Stomach (tissue), 9 donors: ENCODE results near the gene MYO9B. TPM values are rescaled to one million over a fixed set of nuclear protein-coding genes. Genes with fewer than 3 reads are reported as not detected.

Experiments used
- DNase-seq, 2 donors: peaks; one replicate each; pipeline versions ENCODE4 v3.0.0 to v3.0.0-alpha.2; 2013 to 2019
- H3K27ac ChIP-seq, 5 donors: fragments of 200-600 bp in 4 of 5; sonication (generic) in 4 of 5; one replicate each; pipeline ENCODE4 v1.5.1; 2013 to 2019; ENCODE audit warnings: mild to moderate bottlenecking in 1 of 5, moderate library complexity in 1 of 5
- H3K27me3 ChIP-seq, 3 donors: fragments of 200-600 bp; sonication (generic); one replicate each; pipeline ENCODE4 v1.5.1; 2017 to 2019; ENCODE audit warnings: mixed run types in 1 of 3
- H3K36me3 ChIP-seq, 4 donors: fragments of 200-600 bp; sonication (generic); 1 replicate in 3 of 4; 2 replicates in 1 of 4; pipeline ENCODE4 v1.5.1; 2016 to 2019
- H3K4me1 ChIP-seq, 4 donors: fragments of 200-600 bp; sonication (generic); one replicate each; pipeline ENCODE4 v1.5.1; 2016 to 2019
- H3K4me3 ChIP-seq, 4 donors: fragments of 200-600 bp; sonication (generic) in 3 of 4; one replicate each; pipeline ENCODE4 v1.5.1; 2016 to 2019; ENCODE audit warnings: mild to moderate bottlenecking in 1 of 4
- H3K9me3 ChIP-seq, 4 donors: fragments of 200-600 bp; sonication (generic); one replicate each; pipeline ENCODE4 v1.5.1; 2016 to 2019
- CTCF ChIP-seq, 7 experiments: fragments of 450-650 bp in 4 of 7; fragments of 200-600 bp in 3 of 7; sonication (generic) in 3 of 7; IDR thresholded peaks; one replicate each; pipeline ENCODE4 v1.5.1; 2016 to 2019; ENCODE audit warnings: antibody characterized with exemption in 7 of 7, control low read depth in 2 of 7, mild to moderate bottlenecking in 1 of 7
- EP300 ChIP-seq: sonication (generic); formaldehyde crosslinking; IDR thresholded peaks from one replicate; pipeline ENCODE4 v1.6.1; 2017; ENCODE audit warnings: antibody characterized with exemption
- POLR2A ChIP-seq, 4 donors: fragments of 450-650 bp; IDR thresholded peaks; one replicate each; pipeline ENCODE4 v1.6.1; 2016; ENCODE audit warnings: antibody characterized with exemption in 4 of 4, control low read depth in 2 of 4, mild to moderate bottlenecking in 1 of 4, moderate library complexity in 1 of 4
- POLR2AphosphoS5 ChIP-seq, 3 donors: sonication (generic); formaldehyde crosslinking; IDR thresholded peaks; one replicate each; pipeline ENCODE4 v1.6.1; 2016; ENCODE audit warnings: antibody characterized with exemption in 3 of 3
- WGBS, 5 donors: extraction: QIAGEN DNeasy Blood & Tissue Kit in 3 of 5; methylation state at CpG; one replicate each; pipeline versions ENCODE4 v1.1.5 to v1.1.7; 2013 to 2018; 5-methylcytosine and 5-hydroxymethylcytosine counted together
- intact Hi-C: fragments of 100-400 bp; cut with DNase I; formaldehyde crosslinking; loops from one replicate; pipeline ENCODE4 v1.15.1; 2023; ENCODE audit warnings: low total_unique reads
- polyA plus RNA-seq, 3 donors: library from polyadenylated mRNA; stranded (reverse); fragments of 200-250 nt; gene quantifications; one replicate each; pipeline ENCODE4 v1.2.3, GENCODE V29; 2013
- total RNA-seq, 5 donors: library from RNA; depleted of rRNA; stranded (reverse); fragments of >200 nt; gene quantifications; one replicate each; pipeline versions ENCODE4 v1.1.0 to v1.2.3, GENCODE V29; 2014 to 2016
- donor health status: healthy with polysubstance abuse.
- donor health status: Bipolar disorder and iron deficiency.
- donor health status: healthy.

Gene MYO9B
- total and polyA plus RNA-seq, 8 donors = 30.2 to 265 (median 62.5) TPM

- DNase-seq = peak; percentile 77 to 92
- Histone ChIP-seq H3K4me1 (peaks cover 38 to 65% (median 59%) of the 10 kb centered on the region in 4 donors), H3K36me3 (peaks cover 17 to 56% (median 54%) of the 10 kb centered on the region in 4 donors), H3K27ac (peak overlapping the region; percentile 75 to 86 (median 85)), H3K9me3 (no peaks in the 10 kb centered on the region), H3K27me3 (no peaks in the 10 kb centered on the region), H3K4me3 (peak overlapping the region; percentile 44 to 73 (median 53))
- intact Hi-C loops = no loop called here
- WGBS, 5 donors = 3 to 10% (median 5%) methylated on average over 4 to 80 of the region's 80 CpGs
- peak in 2 of 3 donors; percentile 8 to 17 for TF ChIP-seq POLR2AphosphoS5 (IDR thresholded peaks at IDR 0.05)
- peak in 3 of 7 experiments; percentile 31 to 63 (median 36) for TF ChIP-seq CTCF (IDR thresholded peaks at IDR 0.05)
- no peak for TF ChIP-seq POLR2A (IDR thresholded peaks at IDR 0.05)
Measured at GRCh38 chr19:17235300-17235970, 159.9 kb downstream of the MYO9B start.

- Histone ChIP-seq H3K27me3 (no peaks in the 10 kb centered on the region), H3K27ac (peak overlapping the region; percentile 75 to 86 (median 85)), H3K36me3 (peaks cover 17 to 54% (median 50%) of the 10 kb centered on the region in 4 donors), H3K4me1 (peaks cover 45 to 73% (median 67%) of the 10 kb centered on the region in 4 donors), H3K9me3 (no peaks in the 10 kb centered on the region), H3K4me3 (peak overlapping the region; percentile 44 to 73 (median 53))
- 5 to 24% (median 10%) methylated on average over 6 to 25 of the region's 27 CpGs for WGBS, 5 donors
- TF ChIP-seq CTCF (IDR thresholded peaks at IDR 0.05) (no peak), EP300 (no peak), POLR2A (IDR thresholded peaks at IDR 0.05) (no peak), POLR2AphosphoS5 (IDR thresholded peaks at IDR 0.05) (no peak)
- DNase-seq = peak in 1 of 2 donors; percentile 74
- intact Hi-C loops = no loop called here
Measured at GRCh38 chr19:17235971-17236777, 160.6 kb downstream of the MYO9B start.

- H3K27me3 ChIP-seq = no peaks in the 10 kb centered on the region
- TF ChIP-seq CTCF (IDR thresholded peaks at IDR 0.05) (no peak), POLR2AphosphoS5 (IDR thresholded peaks at IDR 0.05) (no peak), POLR2A (IDR thresholded peaks at IDR 0.05) (no peak), EP300 (no peak)
- 66 to 79% (median 69%) methylated on average over 16 to 18 of the region's 18 CpGs for WGBS, 5 donors
- H3K36me3 ChIP-seq = peaks cover 13 to 46% (median 42%) of the 10 kb centered on the region in 4 donors
- no peaks in the 10 kb centered on the region for H3K9me3 ChIP-seq
- peaks cover 51 to 81% (median 74%) of the 10 kb centered on the region in 4 donors for H3K4me1 ChIP-seq
- peak overlapping the region in 2 of 4 donors; percentile 44 to 73 for H3K4me3 ChIP-seq
- peak in 1 of 2 donors; percentile 50 for DNase-seq
- peak overlapping the region; percentile 55 to 86 (median 83) for H3K27ac ChIP-seq
- intact Hi-C loops = no loop called here
Measured at GRCh38 chr19:17236811-17237543, 161.4 kb downstream of the MYO9B start.
